GM18502 (cell line): ENCODE results near the gene SEC14L5.

Experiments used
- ATAC-seq: cut with Tn5 transposase; IDR thresholded peaks from one replicate; pipeline ENCODE4 v1.9.1; 2021; ENCODE audit warnings: mild to moderate bottlenecking; ENCODE audit not compliant: unreplicated experiment, poor library complexity

The SEC14L5 gene

DNA sequence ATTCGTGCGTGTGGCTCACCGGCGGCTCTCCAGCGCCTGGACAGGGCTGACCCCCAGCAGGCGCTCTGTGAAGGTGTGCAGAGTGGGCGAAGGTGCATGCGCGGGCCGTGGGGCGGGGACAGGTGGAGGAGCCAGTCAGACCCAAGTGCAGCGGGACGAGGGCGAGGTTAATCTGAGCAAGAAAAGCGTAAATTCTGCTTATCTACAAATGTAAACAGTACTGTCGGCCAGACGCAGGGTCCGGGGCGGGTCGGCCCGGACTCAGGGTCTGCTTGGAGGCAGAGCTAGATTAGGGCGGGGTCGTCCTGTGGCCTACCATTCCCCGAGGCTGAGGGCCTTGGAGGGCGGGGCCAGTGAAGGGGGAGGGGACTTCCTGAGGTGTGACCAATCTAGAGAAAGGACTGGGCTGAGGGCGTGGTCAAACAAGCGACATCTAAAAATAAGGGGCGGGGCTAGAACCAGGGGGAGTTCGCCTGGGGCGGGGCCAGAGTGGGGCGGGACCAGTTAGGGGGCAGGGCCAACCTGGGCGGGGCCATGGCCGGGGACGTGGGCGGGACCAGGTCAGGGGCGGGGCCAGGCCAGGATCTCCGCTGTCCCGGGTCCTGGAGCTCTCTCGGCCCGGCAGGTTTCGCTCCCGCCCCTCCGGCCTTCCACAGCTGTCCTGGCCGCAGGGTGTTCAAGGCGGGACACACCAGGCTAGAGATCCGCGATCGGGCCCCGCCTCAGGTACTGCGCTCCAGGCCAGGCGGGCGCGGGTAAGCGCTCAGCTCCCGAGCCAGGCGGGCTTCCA, at the start of gene SEC14L5:
TSS of gene SEC14L5 (plus strand) at position 611 of the 790 bp plus-strand sequence. CDS start 994 bp downstream, outside the sequence.
- ATAC-seq = peak; percentile 73

DNA sequence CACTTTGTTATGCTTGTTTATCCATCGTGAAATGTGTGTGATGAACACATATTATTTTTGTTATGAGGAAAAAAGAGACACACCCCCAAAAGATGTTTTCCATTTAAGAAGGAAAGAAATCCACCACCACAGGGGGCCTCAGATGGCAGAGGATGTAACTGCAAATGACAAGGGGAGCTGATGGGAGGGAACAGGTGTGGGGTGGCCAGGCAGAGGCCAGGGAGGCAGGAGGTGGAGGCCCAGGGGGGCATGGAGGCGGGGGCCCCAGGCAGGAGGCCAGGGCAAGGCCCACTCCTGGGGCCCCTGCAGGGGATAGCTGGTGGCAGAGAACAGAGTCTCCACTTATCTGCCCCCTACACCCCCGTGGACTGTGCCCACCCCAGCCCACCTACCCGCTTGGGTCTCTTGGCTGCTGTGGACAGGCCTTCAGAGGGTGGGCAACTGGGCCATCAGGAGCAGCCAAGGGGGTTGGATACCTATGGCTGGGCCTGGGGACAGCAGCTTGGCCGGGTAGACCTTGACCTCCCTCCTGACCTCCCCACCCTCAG, 49.2 kb upstream of the SEC14L5 start:
- no peak for ATAC-seq

DNA sequence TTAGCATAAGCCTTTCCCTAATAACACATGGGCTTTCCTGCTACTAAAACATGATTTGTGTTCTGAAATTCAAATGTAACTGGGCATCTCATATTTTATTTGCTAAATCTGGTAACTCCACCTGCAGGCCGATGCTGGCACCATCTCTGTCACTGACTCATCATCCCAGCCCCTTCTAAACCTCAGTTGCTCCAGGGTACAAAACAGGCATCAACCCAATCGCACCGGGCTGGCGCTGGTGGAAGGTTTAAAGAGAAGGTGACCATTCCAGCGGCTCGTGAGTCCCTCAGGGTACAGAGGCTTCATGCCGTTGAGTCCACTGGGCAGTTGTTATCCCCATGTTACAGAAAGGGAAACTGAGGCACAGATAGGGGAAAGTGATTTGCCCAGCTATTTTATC, 48.3 kb upstream of the SEC14L5 start:
- no peak for ATAC-seq

GRCh38 chr16:4910828-4911227, 47.3 kb upstream of the SEC14L5 start:
- ATAC-seq = no peak

GRCh38 chr16:4911970-4912386, 46.2 kb upstream of the SEC14L5 start:
- no peak for ATAC-seq

DNA sequence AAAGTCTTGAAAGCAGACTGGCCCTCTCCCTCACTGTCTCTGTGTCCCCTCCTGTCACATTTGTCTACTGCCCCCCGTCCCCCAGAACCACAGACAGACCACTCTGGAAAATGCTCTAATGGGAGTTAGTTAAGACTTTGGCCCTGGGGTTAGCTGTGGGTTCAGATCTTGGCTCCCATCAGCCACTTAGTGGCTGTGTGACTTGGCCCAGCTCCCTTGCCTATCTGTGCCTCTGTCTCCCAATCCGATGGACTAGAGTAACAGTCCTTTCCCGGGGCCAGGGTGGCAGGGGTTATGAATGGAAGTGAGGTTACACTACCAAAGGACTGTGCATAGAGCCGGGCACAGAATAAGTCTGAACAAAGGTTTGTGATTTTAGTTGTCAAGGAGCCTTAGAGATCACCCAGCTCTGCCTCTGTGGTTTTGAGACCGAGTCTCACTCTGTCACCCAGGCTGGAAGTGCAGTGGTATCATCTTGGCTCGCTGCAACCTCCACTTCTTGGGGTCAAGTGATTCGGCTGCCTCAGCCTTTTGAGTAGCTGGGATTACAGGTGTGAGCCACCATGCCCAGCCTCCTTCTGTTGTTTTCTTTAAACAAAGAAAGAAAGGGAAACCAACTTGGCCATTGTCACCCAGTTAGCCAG, 44.9 kb upstream of the SEC14L5 start:
- no peak for ATAC-seq

- ATAC-seq = no peak
Measured at GRCh38 chr16:4913774-4914525, 44.2 kb upstream of the SEC14L5 start.

- no peak for ATAC-seq
Measured at GRCh38 chr16:4914528-4915225, 43.5 kb upstream of the SEC14L5 start.

DNA sequence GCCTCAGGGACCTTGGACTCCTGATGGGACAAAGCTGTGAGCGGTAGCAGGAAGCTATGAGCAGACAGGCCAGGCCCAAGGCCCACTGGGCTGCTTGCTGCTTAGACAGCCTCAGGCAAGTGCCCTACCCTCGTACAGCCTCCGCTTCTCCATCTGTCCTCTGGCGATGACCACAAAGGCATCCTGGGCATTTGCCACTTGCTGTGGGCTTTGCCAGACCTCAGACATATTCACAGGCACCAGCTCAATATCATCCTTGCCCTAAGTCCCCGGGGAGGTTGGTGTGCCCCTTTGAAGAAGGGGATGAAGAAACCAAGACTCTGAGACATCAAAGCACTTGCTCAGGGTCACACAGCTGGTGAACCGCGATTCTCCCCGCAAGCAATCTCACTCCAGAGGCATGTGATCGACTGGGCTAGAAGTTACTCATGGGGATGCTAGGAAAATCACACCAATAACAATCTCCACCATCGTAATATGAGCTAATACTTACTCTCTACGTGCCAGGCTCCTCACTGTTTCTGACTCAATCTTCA, 42.8 kb upstream of the SEC14L5 start:
- no peak for ATAC-seq

DNA sequence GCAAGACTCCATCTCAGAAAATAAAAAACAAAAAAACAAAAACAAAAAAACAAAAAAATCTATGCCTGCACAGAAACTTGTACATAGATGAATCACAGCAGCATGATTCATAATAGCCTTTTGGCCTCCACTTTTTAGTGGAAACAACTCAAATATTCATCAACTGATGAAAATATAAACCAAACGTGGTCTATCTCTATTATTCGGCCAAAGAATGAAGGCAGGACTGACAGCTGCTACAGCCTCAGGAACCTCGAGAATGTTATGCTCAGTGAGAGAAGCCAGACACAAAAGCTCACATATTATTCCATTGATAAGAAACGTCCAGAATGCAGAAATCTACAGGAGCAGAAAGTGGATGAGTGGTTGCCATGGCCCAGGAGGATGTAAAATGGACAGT, 41.0 kb upstream of the SEC14L5 start:
- no peak for ATAC-seq

- ATAC-seq = no peak
Measured at GRCh38 chr16:4918781-4919251, 39.3 kb upstream of the SEC14L5 start.

DNA sequence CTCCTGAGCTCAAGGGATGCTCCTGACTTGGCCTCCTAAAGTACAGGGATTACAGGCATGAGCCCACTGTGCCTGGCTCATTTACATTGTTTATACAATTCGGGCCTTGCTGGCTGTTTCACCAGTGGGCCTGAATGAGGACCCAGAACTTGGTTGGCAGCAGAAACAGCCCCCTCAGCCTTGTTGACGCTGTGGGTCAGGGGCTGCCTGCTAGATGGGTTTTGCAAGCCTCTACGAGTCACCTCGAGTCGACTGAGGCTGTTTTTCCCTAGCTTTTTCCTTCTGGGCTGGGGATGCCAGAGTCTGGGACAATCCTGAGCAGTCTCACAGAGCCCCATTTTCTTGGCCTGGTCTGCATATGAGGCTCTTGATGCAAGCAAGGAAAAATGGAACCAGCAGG, 37.3 kb upstream of the SEC14L5 start:
- no peak for ATAC-seq

- ATAC-seq = no peak
Measured at GRCh38 chr16:4922721-4923342, 35.3 kb upstream of the SEC14L5 start.

DNA sequence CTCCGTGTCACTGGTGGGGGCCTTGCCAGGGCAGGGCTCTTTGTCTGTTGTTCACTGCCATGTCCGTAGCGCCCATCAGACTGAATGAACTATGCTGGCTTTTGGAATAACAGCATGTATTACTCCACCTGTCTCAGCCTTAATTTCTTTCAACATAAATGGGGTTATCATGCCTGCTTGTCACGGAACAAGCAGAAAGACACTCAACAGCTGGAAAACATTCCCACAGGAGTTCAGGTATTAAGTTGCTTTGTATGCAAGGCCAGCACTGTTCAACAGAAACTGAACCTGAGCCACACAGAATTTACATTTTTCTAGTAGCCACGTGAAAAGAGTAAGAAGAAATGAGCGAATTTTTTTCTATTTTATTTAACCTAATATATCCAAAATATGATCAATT, 34.3 kb upstream of the SEC14L5 start:
- no peak for ATAC-seq

- no peak for ATAC-seq
Measured at GRCh38 chr16:4924593-4925292, 33.4 kb upstream of the SEC14L5 start.

GRCh38 chr16:4925293-4925607, 32.9 kb upstream of the SEC14L5 start:
- no peak for ATAC-seq

DNA sequence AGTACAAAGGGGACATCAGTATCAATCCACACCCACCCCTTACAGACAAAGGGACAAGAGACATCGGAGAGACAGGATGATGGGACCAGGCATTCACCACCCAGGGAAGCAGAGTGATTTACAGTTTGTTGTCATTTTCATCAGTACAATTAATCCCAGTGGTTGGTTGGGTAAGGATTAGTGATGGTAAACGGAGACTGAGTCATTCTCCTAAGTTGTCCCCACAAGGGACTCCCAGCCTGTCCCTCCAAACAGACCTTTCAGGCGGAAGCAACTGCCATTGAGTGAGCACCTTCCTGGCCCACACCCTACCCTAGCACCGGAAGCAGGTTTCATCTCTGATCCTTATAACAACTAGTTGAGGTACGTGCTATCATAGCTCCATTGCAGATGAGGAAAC, 32.3 kb upstream of the SEC14L5 start:
- ATAC-seq = no peak

- no peak for ATAC-seq
Measured at GRCh38 chr16:4926928-4927327, 31.2 kb upstream of the SEC14L5 start.

DNA sequence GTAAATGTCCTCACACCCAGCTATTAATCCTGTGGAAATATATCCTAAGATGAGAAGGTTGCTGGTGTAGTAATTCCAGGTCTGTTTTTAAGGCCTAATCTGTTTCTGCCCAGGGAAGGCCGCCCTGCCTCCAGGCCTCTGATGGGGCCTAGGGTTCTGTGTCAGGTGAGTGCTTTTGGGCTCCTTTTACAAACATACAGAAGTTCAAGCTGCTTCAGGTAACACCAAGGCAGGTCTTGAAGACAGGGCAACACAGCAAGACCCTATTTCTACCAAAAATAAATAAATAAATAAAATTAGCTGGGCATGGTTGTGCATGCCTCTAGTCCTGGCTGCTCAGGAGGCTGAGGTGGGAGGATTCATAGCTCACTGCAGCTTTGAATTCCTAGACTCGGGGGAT, 30.5 kb upstream of the SEC14L5 start:
- no peak for ATAC-seq
